ENCODE data around the gene TAF5L.

The TAF5L gene

DNA sequence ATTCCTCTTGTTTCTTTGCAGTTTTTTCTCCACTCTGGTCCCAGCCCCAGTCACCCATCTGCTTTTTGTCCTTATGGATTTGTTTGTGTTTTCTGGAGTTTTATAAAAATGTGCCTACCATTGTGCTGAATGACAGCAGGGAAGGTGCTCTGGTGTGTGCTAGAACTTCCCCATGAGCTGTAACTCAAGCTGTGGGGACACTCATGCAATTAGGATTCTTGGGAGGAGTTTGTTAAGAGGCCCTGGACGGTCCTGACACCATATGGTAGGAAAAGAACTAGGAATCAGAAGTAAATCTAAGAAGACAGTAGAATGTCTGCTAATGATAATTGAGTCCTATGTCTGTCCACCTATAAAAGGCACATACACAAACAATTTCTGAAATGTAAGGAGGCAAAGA, 27.5 kb upstream of the TAF5L start:
- TF ChIP-seq, protein P1, sequence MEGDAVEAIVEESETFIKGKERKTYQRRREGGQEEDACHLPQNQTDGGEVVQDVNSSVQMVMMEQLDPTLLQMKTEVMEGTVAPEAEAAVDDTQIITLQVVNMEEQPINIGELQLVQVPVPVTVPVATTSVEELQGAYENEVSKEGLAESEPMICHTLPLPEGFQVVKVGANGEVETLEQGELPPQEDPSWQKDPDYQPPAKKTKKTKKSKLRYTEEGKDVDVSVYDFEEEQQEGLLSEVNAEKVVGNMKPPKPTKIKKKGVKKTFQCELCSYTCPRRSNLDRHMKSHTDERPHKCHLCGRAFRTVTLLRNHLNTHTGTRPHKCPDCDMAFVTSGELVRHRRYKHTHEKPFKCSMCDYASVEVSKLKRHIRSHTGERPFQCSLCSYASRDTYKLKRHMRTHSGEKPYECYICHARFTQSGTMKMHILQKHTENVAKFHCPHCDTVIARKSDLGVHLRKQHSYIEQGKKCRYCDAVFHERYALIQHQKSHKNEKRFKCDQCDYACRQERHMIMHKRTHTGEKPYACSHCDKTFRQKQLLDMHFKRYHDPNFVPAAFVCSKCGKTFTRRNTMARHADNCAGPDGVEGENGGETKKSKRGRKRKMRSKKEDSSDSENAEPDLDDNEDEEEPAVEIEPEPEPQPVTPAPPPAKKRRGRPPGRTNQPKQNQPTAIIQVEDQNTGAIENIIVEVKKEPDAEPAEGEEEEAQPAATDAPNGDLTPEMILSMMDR (IDR thresholded peaks at IDR 0.05; ENCODE audit: extremely low read depth, missing control alignments): no peak
- DNase-seq (ENCODE audit: low spot score): no peak

DNA sequence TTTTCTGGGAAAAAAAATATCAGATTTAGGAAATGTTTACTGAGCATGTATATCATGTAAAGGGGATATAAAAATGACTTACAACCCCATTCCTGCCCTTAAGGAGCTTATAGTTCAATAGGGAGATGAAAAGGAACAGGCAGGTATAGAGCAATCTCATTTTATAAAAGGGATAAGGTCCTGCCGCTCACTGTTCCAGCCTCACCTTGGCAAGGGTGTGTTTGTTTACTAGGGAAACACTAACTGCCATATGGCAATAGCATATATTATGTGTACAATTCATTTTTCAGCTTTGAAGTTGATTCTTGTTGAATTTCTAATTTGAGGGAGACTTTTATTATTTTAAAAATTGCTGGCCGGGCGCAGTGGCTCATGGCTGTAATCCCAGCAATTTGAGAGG, 25.6 kb upstream of the TAF5L start:
- TF ChIP-seq, protein P1 (IDR thresholded peaks at IDR 0.05; ENCODE audit: extremely low read depth, missing control alignments): no peak
- no peak for DNase-seq (ENCODE audit: low spot score)

DNA sequence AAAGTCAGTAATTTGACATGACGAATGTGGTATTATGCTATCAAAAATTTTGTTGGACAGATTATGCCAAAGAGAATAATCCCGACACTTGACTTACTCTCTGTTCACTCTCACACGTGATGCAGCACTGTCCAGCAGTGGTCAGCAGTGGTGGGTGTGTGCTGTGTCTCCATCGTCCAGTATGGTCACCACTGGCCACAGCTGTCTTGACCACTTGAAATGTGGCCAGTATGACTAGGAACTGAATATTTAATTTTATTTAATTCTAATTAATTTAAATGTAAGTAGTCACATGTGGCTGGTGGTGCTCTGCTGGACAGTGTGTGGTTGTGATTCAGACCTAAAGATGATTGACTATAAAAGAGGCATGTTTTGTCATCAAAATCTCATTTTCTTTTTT, 24.1 kb upstream of the TAF5L start:
- DNase-seq (ENCODE audit: low spot score): no peak
- TF ChIP-seq, protein P1 (IDR thresholded peaks at IDR 0.05; ENCODE audit: extremely low read depth, missing control alignments): no peak

DNA sequence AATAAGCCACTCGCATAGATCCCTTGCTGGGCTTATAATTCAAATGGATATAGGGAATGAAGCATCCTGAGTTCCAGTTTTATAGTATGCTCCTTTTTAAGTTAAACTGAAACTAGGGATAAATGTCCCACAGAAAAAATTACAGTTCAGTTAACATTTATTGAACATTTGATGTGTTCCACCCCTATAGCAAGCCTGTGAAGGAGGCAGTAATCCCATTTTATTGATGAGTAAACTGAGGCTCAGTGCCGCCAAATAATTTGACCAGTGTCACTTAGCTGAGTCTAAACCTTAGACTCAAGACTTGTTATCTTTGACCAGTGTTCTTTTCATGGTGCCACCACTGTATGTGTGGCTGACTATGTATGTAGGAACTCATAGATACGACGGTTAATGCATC, 22.5 kb upstream of the TAF5L start:
- TF ChIP-seq, protein P1 (IDR thresholded peaks at IDR 0.05; ENCODE audit: extremely low read depth, missing control alignments): no peak
- DNase-seq (ENCODE audit: low spot score): no peak

DNA sequence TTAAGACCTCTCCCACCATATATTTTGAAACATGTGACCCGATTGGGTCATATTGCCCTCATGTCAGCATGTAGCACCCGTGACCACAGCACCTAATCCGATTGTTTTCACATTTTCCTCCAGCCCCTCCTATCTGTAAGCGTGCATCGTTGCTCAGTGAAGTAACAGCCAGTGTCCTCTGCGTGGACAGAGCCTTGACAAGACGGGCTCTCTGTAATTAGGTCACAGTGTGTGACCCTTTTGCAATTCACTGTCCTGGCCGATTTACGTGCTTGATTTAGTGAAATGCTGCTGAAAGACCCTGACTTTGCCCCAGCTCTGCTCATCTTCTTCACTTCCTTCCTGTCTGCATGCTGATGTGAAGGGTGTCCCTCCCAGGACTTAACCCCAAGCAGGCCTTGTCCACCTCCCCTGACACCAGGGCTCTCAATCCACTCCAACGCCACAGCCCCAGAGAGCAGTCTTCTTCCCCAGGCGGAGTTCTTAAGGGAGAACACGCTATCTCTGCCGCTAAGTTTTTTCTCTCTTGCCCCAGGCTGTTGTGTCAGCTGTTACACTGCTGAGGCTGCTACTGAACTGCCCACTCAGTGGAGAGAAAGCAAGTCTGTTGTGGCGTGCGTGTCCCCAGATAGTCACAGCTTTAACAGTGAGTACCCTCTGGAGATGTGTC, 19.5 kb upstream of the TAF5L start:
- no peak for DNase-seq (ENCODE audit: low spot score)
- TF ChIP-seq, protein P1 (IDR thresholded peaks at IDR 0.05; ENCODE audit: extremely low read depth, missing control alignments): no peak

DNA sequence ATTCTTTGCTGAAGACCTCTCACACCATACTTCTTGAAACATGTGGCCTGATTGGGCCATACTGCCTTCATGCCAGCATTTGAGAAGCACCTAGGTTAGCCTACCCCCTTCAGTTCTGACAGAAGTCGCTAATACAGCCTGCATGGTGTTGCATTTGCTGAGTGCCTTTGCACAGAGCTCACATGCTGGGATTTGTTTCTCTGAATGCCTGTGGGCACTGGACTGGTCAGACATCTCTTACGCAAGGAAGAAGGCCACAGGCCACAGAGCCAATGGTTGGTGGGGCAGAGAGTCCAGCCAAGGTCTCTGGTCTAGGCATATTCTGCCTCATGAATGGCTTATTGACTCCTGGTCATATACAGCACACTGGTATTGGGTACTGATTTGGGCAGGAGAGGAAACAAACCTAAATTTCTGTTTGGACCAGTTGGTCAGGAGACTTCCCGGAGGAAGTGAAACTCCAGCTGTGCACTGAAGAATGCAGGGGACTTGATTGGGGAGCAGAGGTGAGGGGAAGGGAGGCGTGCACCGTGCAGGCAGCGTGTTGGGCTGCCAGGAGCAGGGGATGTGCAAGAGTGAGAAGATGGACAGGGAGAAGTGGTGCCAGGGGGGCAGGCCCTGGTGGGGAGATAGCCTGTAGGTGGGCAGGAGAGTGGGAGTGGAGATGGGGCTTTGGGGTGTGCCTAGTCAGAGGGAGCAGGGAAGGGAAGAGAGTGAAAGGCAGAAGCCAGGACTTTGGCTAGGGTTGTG, 18.2 kb upstream of the TAF5L start:
- TF ChIP-seq, protein P1 (IDR thresholded peaks at IDR 0.05; ENCODE audit: extremely low read depth, missing control alignments): no peak
- DNase-seq (ENCODE audit: low spot score): no peak

DNA sequence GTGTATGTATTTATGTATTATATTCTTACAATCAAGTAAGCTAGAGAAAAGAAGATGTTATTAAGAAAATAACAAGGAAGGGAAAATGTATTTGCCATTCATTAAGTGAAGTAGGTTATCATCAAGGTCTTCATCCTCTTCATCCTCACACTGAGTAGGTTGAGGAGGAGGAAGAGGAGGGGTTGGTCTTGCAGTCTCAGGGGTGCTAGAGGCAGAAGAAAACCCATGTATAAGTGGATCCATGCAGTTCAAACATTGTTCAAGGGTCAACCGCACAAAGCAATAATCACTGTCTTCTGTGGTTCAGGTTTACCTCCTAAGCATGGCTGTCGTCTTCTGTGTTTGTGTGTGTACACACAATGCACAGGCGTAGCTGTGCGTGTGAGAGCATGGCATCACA, 17.0 kb upstream of the TAF5L start:
- TF ChIP-seq, protein P1 (IDR thresholded peaks at IDR 0.05; ENCODE audit: extremely low read depth, missing control alignments): no peak
- no peak for DNase-seq (ENCODE audit: low spot score)
